Type B pancreatic cell (in vitro differentiated cells): ENCODE measurements around the gene CD164. TPM values are rescaled to one million over a fixed set of nuclear protein-coding genes. Genes with fewer than 3 reads are reported as not detected.

ENCODE experiments used
- DNase-seq: peaks from one replicate; pipeline ENCODE4 v3.0.0; 2021; ENCODE audit warnings: mixed read lengths; ENCODE audit not compliant: unreplicated experiment; ENCODE audit errors: extremely low spot score
- H3K27ac Mint-ChIP-seq: 2 replicates; pipeline ENCODE4 v1.8.0; 2021; ENCODE audit warnings: mild to moderate bottlenecking, mixed read lengths
- H3K27me3 Mint-ChIP-seq: 2 replicates; pipeline ENCODE4 v1.8.0; 2021; ENCODE audit warnings: mixed read lengths
- H3K36me3 Mint-ChIP-seq: 2 replicates; pipeline ENCODE4 v1.8.0; 2021; ENCODE audit warnings: mixed read lengths
- H3K4me1 Mint-ChIP-seq: one replicate; pipeline ENCODE4 v1.8.0; 2021; ENCODE audit warnings: mixed read lengths; ENCODE audit not compliant: unreplicated experiment
- H3K4me3 Mint-ChIP-seq: 2 replicates; pipeline ENCODE4 v1.8.0; 2021; ENCODE audit warnings: mild to moderate bottlenecking, mixed read lengths
- H3K9me3 Mint-ChIP-seq: 2 replicates; pipeline ENCODE4 v1.8.0; 2021; ENCODE audit warnings: mixed read lengths
- total RNA-seq: library from RNA; stranded (reverse); gene quantifications from 2 replicates; pipeline ENCODE4 v1.2.1, GENCODE V29; 2021; ENCODE audit warnings: low replicate concordance
- TF ChIP-seq, protein P1 (sequence below): fragments of 200-600 bp; sonication (generic); conservative IDR thresholded peaks from 2 replicates; pipeline ENCODE4 v1.5.0; 2021; ENCODE audit warnings: antibody characterized with exemption, mild to moderate bottlenecking

The CD164 gene
- total RNA-seq, 1 donor from 2014 or later = 230 TPM

DNA sequence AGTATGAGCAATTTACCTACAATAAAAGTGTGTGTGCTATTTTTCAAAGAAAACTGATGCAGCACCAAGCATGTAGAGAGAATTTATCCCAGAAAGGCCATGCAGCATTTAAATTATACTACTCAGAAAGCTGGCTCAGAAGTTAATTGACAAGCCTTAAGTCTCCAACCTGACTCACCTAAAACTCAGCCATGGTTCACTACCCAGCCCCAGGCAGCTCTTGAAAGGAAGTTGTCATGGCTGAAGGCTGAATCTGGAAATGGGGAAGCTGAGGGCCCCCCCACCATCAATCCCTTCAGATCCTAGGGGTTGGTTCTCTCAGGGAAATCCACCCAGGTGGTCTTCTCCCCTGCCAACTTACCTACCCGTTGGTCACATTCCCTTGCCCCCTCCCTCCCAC is 38.5 kb upstream of the CD164 start:
- H3K36me3 Mint-ChIP-seq = peaks cover 4% of the 10 kb centered on the region
- TF ChIP-seq, protein P1, sequence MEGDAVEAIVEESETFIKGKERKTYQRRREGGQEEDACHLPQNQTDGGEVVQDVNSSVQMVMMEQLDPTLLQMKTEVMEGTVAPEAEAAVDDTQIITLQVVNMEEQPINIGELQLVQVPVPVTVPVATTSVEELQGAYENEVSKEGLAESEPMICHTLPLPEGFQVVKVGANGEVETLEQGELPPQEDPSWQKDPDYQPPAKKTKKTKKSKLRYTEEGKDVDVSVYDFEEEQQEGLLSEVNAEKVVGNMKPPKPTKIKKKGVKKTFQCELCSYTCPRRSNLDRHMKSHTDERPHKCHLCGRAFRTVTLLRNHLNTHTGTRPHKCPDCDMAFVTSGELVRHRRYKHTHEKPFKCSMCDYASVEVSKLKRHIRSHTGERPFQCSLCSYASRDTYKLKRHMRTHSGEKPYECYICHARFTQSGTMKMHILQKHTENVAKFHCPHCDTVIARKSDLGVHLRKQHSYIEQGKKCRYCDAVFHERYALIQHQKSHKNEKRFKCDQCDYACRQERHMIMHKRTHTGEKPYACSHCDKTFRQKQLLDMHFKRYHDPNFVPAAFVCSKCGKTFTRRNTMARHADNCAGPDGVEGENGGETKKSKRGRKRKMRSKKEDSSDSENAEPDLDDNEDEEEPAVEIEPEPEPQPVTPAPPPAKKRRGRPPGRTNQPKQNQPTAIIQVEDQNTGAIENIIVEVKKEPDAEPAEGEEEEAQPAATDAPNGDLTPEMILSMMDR = no peak
- H3K27ac Mint-ChIP-seq = peak overlapping the region; percentile 55
- no peaks in the 10 kb centered on the region for H3K27me3 Mint-ChIP-seq
- H3K4me1 Mint-ChIP-seq = peaks cover 3% of the 10 kb centered on the region
- DNase-seq = no peak
- H3K9me3 Mint-ChIP-seq = no peaks in the 10 kb centered on the region
- no peak overlapping the region for H3K4me3 Mint-ChIP-seq

- H3K27me3 Mint-ChIP-seq = no peaks in the 10 kb centered on the region
- H3K27ac Mint-ChIP-seq = no peak overlapping the region
- no peak overlapping the region for H3K4me3 Mint-ChIP-seq
- peaks cover 8% of the 10 kb centered on the region for H3K36me3 Mint-ChIP-seq
- peaks cover 3% of the 10 kb centered on the region for H3K4me1 Mint-ChIP-seq
- DNase-seq = no peak
- TF ChIP-seq, protein P1 = no peak
- no peaks in the 10 kb centered on the region for H3K9me3 Mint-ChIP-seq
Measured at GRCh38 chr6:109417646-109418045, 35.4 kb upstream of the CD164 start.

GRCh38 chr6:109411034-109411433 is 28.8 kb upstream of the CD164 start:
- TF ChIP-seq, protein P1 = no peak
- no peak overlapping the region for H3K4me3 Mint-ChIP-seq
- no peaks in the 10 kb centered on the region for H3K27me3 Mint-ChIP-seq

DNA sequence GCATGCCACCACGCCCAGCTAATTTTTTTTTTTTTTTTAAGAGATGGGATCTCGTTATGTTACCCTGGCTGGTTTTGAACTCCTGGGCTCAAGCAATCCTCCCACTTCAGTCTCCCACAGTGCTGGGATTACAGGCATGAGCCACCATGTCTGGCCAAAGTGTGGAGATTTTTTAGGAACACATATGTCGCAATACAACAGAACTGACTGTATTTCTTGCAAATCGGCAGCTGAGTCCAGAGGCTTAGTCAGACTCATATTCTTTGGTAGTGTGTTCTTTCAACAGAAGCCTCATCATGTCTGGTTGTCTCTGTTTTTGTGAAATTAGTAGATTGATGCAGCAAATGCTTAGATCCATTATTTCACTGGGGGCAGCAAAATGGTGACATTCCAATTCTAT is 23.9 kb upstream of the CD164 start:
- H3K9me3 Mint-ChIP-seq = no peaks in the 10 kb centered on the region
- no peak overlapping the region for H3K27ac Mint-ChIP-seq
- no peak overlapping the region for H3K4me3 Mint-ChIP-seq
- TF ChIP-seq, protein P1 = no peak
- peaks cover 3% of the 10 kb centered on the region for H3K36me3 Mint-ChIP-seq
- DNase-seq = no peak
- H3K27me3 Mint-ChIP-seq = no peaks in the 10 kb centered on the region
- no peaks in the 10 kb centered on the region for H3K4me1 Mint-ChIP-seq

More at GRCh38 chr6:109411034-109411433, 28.8 kb upstream of the CD164 start:
- no peak for DNase-seq
- Mint-ChIP-seq H3K4me1 (no peaks in the 10 kb centered on the region), H3K27ac (no peak overlapping the region), H3K9me3 (no peaks in the 10 kb centered on the region), H3K36me3 (peaks cover 11% of the 10 kb centered on the region)

GRCh38 chr6:109397020-109397419 is 14.8 kb upstream of the CD164 start:
- H3K36me3 Mint-ChIP-seq = no peaks in the 10 kb centered on the region
- no peak overlapping the region for H3K4me3 Mint-ChIP-seq
- no peaks in the 10 kb centered on the region for H3K4me1 Mint-ChIP-seq
- H3K27me3 Mint-ChIP-seq = no peaks in the 10 kb centered on the region
- no peak for DNase-seq
- no peak overlapping the region for H3K27ac Mint-ChIP-seq
- H3K9me3 Mint-ChIP-seq = no peaks in the 10 kb centered on the region
- TF ChIP-seq, protein P1 = peak; percentile 25
